Measurements from ENCODE around the gene DOCK4.
A peak's percentile ranks its signal among the peaks of the same experiment; 100 is the strongest.

Gene DOCK4, protein sequence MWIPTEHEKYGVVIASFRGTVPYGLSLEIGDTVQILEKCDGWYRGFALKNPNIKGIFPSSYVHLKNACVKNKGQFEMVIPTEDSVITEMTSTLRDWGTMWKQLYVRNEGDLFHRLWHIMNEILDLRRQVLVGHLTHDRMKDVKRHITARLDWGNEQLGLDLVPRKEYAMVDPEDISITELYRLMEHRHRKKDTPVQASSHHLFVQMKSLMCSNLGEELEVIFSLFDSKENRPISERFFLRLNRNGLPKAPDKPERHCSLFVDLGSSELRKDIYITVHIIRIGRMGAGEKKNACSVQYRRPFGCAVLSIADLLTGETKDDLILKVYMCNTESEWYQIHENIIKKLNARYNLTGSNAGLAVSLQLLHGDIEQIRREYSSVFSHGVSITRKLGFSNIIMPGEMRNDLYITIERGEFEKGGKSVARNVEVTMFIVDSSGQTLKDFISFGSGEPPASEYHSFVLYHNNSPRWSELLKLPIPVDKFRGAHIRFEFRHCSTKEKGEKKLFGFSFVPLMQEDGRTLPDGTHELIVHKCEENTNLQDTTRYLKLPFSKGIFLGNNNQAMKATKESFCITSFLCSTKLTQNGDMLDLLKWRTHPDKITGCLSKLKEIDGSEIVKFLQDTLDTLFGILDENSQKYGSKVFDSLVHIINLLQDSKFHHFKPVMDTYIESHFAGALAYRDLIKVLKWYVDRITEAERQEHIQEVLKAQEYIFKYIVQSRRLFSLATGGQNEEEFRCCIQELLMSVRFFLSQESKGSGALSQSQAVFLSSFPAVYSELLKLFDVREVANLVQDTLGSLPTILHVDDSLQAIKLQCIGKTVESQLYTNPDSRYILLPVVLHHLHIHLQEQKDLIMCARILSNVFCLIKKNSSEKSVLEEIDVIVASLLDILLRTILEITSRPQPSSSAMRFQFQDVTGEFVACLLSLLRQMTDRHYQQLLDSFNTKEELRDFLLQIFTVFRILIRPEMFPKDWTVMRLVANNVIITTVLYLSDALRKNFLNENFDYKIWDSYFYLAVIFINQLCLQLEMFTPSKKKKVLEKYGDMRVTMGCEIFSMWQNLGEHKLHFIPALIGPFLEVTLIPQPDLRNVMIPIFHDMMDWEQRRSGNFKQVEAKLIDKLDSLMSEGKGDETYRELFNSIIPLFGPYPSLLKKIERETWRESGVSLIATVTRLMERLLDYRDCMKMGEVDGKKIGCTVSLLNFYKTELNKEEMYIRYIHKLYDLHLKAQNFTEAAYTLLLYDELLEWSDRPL (N-terminal part only)

DNA sequence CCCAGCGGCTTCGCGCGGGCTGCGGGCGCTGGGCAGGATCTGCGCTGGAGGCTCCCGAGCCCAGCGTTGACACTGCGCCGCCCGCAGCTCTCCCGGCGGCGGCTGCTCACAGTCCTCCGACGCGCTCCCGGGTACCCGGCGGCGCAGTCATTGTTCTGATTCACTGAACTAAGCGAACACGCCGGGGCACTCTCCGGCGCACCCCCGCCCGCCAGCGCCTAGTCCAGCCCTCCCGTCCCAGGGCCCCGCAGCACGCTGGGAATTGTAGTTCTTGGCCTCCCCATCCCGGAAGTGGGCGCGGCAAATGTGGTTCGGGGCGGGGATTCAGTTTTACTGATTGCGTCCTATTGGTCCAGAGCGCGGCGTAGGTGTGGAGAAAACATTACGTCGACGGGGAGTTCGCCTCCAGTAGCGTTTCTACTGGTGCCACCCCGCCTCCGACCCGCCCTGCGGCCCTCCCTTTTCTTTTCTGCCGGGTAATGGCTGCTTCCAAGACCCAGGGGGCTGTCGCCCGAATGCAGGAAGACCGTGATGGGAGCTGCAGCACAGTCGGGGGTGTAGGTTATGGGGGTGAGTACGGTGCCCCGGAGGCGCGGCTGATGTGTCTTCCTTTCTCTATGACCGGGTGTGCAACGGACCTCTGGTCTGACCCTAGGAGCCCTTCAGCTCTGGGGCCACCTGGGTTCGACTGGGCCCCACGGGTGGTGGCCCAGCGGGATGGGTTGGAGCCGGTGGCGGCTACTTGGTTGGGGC lies at the start of gene DOCK4, which contains the start of gene ZNF277:
Gene DOCK4 (minus strand): TSS at position 162 of the 753 bp plus-strand sequence. CDS start 261 bp downstream, outside the sequence.
Gene ZNF277 (plus strand): TSS at position 458 of the 753 bp plus-strand sequence. CDS start 22 bp downstream, at position 480.
- Histone ChIP-seq H2AFZ (ENCODE audit: low read depth) (peak within 1 kb of the TSS; percentile 97), H3K9ac (peak within 1 kb of the TSS; percentile 70), H3K36me3 (ENCODE audit: insufficient read depth) (no peaks in the 10 kb centered on the region), H3K27me3 (ENCODE audit: insufficient read depth, low read depth) (no peaks in the 10 kb centered on the region), H3K4me2 (peak within 1 kb of the TSS; percentile 83), H3K27ac (peak within 1 kb of the TSS; percentile 43), H4K20me1 (ENCODE audit: insufficient read depth) (no peaks in the 10 kb centered on the region), H3K4me3 (IDR thresholded peaks at IDR 0.05; ENCODE audit: insufficient read depth, low read depth, low read length) (peak within 1 kb of the TSS; percentile 56), H3K4me1 (ENCODE audit: low read depth, poor library complexity, severe bottlenecking) (peaks cover 21% of the 10 kb centered on the region), H3K79me2 (ENCODE audit: insufficient read depth, low read depth) (peaks cover 42% of the 10 kb centered on the region)
- TF ChIP-seq, protein P1, sequence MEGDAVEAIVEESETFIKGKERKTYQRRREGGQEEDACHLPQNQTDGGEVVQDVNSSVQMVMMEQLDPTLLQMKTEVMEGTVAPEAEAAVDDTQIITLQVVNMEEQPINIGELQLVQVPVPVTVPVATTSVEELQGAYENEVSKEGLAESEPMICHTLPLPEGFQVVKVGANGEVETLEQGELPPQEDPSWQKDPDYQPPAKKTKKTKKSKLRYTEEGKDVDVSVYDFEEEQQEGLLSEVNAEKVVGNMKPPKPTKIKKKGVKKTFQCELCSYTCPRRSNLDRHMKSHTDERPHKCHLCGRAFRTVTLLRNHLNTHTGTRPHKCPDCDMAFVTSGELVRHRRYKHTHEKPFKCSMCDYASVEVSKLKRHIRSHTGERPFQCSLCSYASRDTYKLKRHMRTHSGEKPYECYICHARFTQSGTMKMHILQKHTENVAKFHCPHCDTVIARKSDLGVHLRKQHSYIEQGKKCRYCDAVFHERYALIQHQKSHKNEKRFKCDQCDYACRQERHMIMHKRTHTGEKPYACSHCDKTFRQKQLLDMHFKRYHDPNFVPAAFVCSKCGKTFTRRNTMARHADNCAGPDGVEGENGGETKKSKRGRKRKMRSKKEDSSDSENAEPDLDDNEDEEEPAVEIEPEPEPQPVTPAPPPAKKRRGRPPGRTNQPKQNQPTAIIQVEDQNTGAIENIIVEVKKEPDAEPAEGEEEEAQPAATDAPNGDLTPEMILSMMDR (conservative IDR thresholded peaks at IDR 0.05; ENCODE audit: low read depth, low read length) = no peak

DNA sequence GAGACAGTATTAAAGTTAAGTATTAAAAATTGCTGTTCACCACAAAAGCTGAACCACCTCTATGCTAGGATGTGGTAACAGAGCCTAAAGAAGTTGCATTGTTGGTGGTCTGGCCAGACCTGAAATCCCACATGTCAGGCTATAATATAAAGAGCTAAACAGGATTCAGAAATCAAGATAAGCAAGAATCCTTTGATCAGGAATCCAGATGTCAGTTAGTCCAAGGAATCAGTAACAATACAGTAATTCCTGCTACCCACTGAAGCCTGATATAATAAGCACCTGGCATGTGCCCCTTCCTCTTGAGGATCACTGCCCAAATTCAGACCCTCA lies 49.2 kb upstream of the DOCK4 start:
- no peak overlapping the region for H2AFZ ChIP-seq (ENCODE audit: low read depth)
- no peak overlapping the region for H3K9ac ChIP-seq
- peak overlapping the region; percentile 4 for H3K4me2 ChIP-seq
- no peak overlapping the region for H3K27ac ChIP-seq
- no peaks in the 10 kb centered on the region; the same call in 1 of the 2 replicates for H3K79me2 ChIP-seq (ENCODE audit: insufficient read depth, low read depth)
- H4K20me1 ChIP-seq (ENCODE audit: insufficient read depth) = no peaks in the 10 kb centered on the region
- peaks cover 25% of the 10 kb centered on the region for H3K4me1 ChIP-seq (ENCODE audit: low read depth, poor library complexity, severe bottlenecking)
- no peaks in the 10 kb centered on the region for H3K36me3 ChIP-seq (ENCODE audit: insufficient read depth)
- TF ChIP-seq, protein P1 (conservative IDR thresholded peaks at IDR 0.05; ENCODE audit: low read depth, low read length) = no peak
- H3K4me3 ChIP-seq (IDR thresholded peaks at IDR 0.05; ENCODE audit: insufficient read depth, low read depth, low read length) = no peak overlapping the region
- no peaks in the 10 kb centered on the region for H3K27me3 ChIP-seq (ENCODE audit: insufficient read depth, low read depth)

DNA sequence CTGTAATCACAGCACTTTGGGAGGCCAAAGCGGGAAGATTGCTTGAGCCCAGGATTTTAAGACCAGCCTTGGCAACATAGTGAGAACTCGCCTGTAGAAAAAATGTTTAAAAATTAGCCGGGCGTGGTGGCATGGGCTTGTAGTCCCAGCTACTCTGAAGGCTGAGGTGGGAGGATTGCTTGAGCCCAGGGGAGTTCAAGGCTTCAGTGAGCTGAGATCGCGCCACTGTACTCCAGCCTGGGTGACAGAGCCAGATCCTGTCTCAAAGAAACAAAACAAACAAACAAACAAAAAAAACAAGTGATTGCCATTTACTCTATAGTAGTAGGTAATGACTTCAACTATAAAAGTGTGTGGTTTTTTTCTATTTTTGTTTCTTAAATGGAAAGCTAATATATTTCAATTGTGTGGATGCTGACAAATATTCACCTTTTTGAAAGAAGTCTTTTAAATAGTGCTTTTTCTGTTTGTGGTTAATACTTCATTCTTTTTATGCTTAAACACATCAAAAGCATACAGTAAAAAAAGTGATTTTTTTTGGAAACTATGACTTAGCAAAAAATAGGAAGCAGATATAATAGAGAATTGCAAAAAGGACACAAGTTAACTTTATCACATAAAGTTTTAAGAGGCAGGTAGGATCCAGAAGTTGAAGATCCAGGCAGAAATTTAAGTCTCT lies 48.6 kb upstream of the DOCK4 start:
- no peak overlapping the region for H3K9ac ChIP-seq
- H3K79me2 ChIP-seq (ENCODE audit: insufficient read depth, low read depth) = no peaks in the 10 kb centered on the region; the same call in 1 of the 2 replicates
- H3K4me3 ChIP-seq (IDR thresholded peaks at IDR 0.05; ENCODE audit: insufficient read depth, low read depth, low read length) = no peak overlapping the region
- TF ChIP-seq, protein P1 (conservative IDR thresholded peaks at IDR 0.05; ENCODE audit: low read depth, low read length) = no peak
- no peaks in the 10 kb centered on the region for H3K36me3 ChIP-seq (ENCODE audit: insufficient read depth)
- H2AFZ ChIP-seq (ENCODE audit: low read depth) = no peak overlapping the region
- H4K20me1 ChIP-seq (ENCODE audit: insufficient read depth) = no peaks in the 10 kb centered on the region
- peaks cover 25% of the 10 kb centered on the region for H3K4me1 ChIP-seq (ENCODE audit: low read depth, poor library complexity, severe bottlenecking)
- no peak overlapping the region for H3K27ac ChIP-seq
- peak overlapping the region; percentile 4 for H3K4me2 ChIP-seq
- H3K27me3 ChIP-seq (ENCODE audit: insufficient read depth, low read depth) = no peaks in the 10 kb centered on the region

Data from KMS-11 (cell line).